PFSK-1 (cell line): ENCODE results near the gene DPYSL3.

Experiments used
- FOXP2 ChIP-seq: optimal IDR thresholded peaks from 2 replicates; pipeline ENCODE3; 2011; ENCODE audit warnings: borderline replicate concordance, control low read depth, inconsistent platforms; ENCODE audit not compliant: insufficient read depth; ENCODE audit errors: extremely low read length, extremely low read depth
- POLR2AphosphoS5 ChIP-seq: IDR thresholded peaks from 2 replicates; pipeline ENCODE4 v1.6.1; 2012; ENCODE audit warnings: low read depth, mild to moderate bottlenecking, control low read depth, low read length, moderate library complexity
- SIN3A ChIP-seq: IDR thresholded peaks from 2 replicates; pipeline ENCODE4 v1.6.1; 2012; ENCODE audit warnings: mild to moderate bottlenecking, low read length, moderate library complexity, borderline replicate concordance; ENCODE audit not compliant: insufficient read depth
- TAF1 ChIP-seq: IDR thresholded peaks from 2 replicates; pipeline ENCODE4 v1.6.1; 2012; ENCODE audit warnings: low read length, control low read depth, borderline replicate concordance; ENCODE audit not compliant: insufficient read depth
- TF ChIP-seq, protein P1 (sequence below), 2 experiments: IDR thresholded peaks; 2 replicates each; pipeline versions ENCODE4 v1.6.1 to v1.8.0; 2011 to 2012; ENCODE audit warnings: low read depth in 2 of 2, low read length in 2 of 2, control low read depth in 1 of 2, inconsistent platforms in 1 of 2, mild to moderate bottlenecking in 1 of 2, moderate library complexity in 1 of 2; ENCODE audit not compliant: insufficient read depth in 1 of 2

DPYSL3 gene

DNA sequence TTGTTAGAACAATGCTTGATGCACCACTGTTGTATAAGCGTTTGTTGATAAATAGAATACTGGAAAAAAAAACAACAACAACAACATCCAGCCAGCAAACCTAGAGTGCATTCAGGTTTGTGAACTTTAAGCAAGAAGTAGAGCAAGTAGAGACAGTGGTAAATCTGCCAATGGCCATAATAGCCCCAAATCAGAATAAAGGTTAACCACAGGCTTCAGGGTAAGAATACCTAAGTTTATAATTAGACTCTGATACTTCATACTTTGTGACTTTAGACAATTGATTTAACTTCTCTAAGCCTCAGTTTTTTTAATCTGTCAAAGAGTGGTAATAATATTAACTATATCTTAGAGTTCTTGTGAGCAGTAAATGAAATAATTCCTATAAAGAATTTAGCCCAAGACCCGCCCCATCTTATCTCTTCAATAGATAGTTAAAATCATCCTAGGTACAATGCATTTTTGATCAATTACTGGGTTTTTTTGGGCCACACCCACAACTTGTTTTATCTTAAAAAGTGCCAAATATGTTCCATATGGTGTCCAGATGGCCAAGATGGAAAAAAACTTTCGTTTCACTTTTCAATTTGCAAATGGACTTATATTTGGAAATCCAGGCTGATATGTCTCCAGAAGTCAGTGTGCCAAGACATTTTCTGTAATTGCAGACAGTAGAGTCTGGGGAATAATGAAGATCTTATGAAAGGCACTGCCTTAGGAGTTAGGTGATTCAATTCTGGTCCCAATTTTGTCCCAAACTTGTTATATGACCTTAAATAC is 24.5 kb upstream of the DPYSL3 start:
- TF ChIP-seq FOXP2 (no peak), POLR2AphosphoS5 (no peak), TAF1 (no peak), SIN3A (no peak)
- TF ChIP-seq, protein P1, sequence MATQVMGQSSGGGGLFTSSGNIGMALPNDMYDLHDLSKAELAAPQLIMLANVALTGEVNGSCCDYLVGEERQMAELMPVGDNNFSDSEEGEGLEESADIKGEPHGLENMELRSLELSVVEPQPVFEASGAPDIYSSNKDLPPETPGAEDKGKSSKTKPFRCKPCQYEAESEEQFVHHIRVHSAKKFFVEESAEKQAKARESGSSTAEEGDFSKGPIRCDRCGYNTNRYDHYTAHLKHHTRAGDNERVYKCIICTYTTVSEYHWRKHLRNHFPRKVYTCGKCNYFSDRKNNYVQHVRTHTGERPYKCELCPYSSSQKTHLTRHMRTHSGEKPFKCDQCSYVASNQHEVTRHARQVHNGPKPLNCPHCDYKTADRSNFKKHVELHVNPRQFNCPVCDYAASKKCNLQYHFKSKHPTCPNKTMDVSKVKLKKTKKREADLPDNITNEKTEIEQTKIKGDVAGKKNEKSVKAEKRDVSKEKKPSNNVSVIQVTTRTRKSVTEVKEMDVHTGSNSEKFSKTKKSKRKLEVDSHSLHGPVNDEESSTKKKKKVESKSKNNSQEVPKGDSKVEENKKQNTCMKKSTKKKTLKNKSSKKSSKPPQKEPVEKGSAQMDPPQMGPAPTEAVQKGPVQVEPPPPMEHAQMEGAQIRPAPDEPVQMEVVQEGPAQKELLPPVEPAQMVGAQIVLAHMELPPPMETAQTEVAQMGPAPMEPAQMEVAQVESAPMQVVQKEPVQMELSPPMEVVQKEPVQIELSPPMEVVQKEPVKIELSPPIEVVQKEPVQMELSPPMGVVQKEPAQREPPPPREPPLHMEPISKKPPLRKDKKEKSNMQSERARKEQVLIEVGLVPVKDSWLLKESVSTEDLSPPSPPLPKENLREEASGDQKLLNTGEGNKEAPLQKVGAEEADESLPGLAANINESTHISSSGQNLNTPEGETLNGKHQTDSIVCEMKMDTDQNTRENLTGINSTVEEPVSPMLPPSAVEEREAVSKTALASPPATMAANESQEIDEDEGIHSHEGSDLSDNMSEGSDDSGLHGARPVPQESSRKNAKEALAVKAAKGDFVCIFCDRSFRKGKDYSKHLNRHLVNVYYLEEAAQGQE (IDR thresholded peaks at IDR 0.05; ENCODE audit: insufficient read depth in 1 of 2, low read depth in 2 of 2, low read length in 2 of 2): no peak

DNA sequence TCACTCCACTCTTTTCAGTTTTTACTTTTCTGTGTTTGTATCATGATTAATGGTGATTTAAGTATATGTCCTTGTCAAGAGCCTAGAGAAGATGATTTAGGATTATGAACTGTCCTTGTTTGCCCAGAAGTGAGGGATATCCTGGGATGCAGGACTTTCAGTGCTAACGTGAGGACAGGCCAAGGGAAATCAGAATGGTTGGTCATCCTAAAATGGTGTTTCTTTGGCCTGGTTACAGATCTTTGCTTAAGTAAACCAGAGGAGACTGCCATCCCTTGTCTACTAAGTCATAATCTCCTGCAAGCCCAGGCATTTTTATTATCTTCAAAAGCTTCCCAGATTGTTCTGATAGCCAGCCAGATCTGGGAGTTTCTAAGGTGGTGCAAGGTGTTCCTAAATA is 22.3 kb upstream of the DPYSL3 start:
- no peak for TF ChIP-seq TAF1
- TF ChIP-seq, protein P1 (IDR thresholded peaks at IDR 0.05; ENCODE audit: insufficient read depth in 1 of 2, low read depth in 2 of 2, low read length in 2 of 2): no peak
- TF ChIP-seq POLR2AphosphoS5: no peak
- no peak for TF ChIP-seq FOXP2
- TF ChIP-seq SIN3A: no peak

DNA sequence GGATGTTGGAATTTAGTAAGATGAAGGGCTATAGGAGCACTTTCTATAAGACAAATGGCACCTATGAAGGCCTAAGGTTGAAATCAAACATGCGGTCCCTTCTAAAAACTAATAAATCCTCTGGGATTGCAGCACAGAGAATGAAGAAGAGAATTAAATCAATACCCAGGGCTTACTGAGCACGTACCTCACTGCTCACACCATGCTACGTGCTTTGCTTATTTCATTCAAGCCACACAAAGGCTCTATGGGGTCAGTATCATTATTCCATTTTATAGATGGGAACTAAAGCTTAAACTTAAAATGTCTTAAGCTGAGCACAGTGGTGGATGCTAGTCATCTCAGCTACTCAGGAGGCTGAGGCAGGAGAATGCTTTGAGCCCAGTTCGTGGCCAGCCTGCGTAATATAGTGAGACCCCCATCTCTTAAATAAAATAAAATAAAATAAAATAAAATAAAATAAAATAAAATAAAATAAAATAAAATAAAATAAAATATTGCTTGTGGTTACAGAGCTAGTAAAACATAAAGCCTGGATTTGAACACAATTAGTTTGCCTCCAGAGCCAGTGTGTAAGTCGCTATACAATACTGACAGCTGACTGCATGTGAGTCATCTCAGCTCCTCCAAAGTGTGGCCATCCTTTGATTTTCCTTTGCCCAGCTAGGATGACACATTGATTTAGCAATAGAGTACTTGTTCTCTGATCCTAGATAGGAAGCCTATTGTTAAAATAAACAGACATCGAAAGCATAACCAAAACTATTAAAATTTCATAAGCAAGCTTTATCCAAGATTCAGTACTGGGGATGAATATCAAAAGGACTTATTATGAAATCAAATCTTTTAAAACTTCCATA is 20.9 kb upstream of the DPYSL3 start:
- TF ChIP-seq POLR2AphosphoS5 (no peak), SIN3A (peak; percentile 20; the same call in 1 of the 2 replicates), FOXP2 (no peak)

DNA sequence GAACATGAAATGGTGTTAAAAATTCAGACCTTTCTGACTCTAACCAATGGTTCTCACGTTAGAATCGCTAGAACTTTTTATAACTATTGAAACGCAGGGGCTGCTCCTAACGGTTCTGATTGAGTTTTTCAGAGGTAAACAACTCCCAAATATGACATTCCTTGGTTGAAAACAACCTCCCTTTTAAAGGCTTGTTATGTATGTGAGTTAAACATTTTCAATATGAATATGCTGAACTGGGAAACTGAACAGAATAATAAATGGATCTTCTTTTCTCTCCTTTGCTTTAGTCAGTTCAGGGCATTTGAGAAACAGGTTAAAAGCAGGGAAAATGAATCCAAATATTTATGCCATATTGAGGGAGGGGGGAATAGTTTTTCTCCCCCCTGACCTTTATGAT is 13.2 kb upstream of the DPYSL3 start:
- TF ChIP-seq, protein P1 (IDR thresholded peaks at IDR 0.05; ENCODE audit: insufficient read depth in 1 of 2, low read depth in 2 of 2, low read length in 2 of 2): no peak
- TF ChIP-seq SIN3A (no peak), POLR2AphosphoS5 (no peak), TAF1 (no peak), FOXP2 (no peak)

GRCh38 chr5:147522435-147522834 is 12.6 kb upstream of the DPYSL3 start:
- TF ChIP-seq, protein P1 (IDR thresholded peaks at IDR 0.05; ENCODE audit: insufficient read depth in 1 of 2, low read depth in 2 of 2, low read length in 2 of 2): no peak
- TF ChIP-seq TAF1 (no peak), POLR2AphosphoS5 (no peak), FOXP2 (no peak), SIN3A (no peak)
